Skeletal muscle satellite cell (primary cell): ENCODE results near the gene ZNF598.

Experiments used
- H3K27me3 ChIP-seq: 2 replicates; pipeline ENCODE4 v1.7.0; 2013; ENCODE audit warnings: low read length; ENCODE audit not compliant: control insufficient read depth, insufficient read depth
- H3K36me3 ChIP-seq: 2 replicates; pipeline ENCODE4 v1.7.0; 2013; ENCODE audit warnings: mild to moderate bottlenecking, control low read depth, low read length; ENCODE audit not compliant: insufficient read depth
- H3K4me1 ChIP-seq: 2 replicates; pipeline ENCODE4 v1.7.0; 2013; ENCODE audit warnings: low read length; ENCODE audit not compliant: control insufficient read depth, insufficient read depth
- H3K4me2 ChIP-seq: 2 replicates; pipeline ENCODE4 v1.7.0; 2013; ENCODE audit warnings: mild to moderate bottlenecking, low read length
- H3K4me3 ChIP-seq: 2 replicates; pipeline ENCODE4 v1.7.0; 2013; ENCODE audit warnings: low read length
- H3K9ac ChIP-seq: 2 replicates; pipeline ENCODE4 v1.7.0; 2013; ENCODE audit warnings: mild to moderate bottlenecking, low read depth, low read length, moderate library complexity
- H3K9me3 ChIP-seq: replicated peaks from 2 replicates; pipeline ENCODE4 v1.7.0; 2013; ENCODE audit warnings: mild to moderate bottlenecking, control low read depth, low read length

The ZNF598 gene

GRCh38 chr16:2031081-2031577, 21.5 kb upstream of the ZNF598 start:
- Histone ChIP-seq H3K9ac (no peak overlapping the region), H3K4me2 (no peak overlapping the region), H3K4me3 (no peak overlapping the region), H3K9me3 (no peaks in the 10 kb centered on the region), H3K27me3 (no peaks in the 10 kb centered on the region), H3K36me3 (peaks cover 5% of the 10 kb centered on the region), H3K4me1 (peaks cover 48% of the 10 kb centered on the region)

- Histone ChIP-seq H3K36me3 (peaks cover 4% of the 10 kb centered on the region), H3K9me3 (no peaks in the 10 kb centered on the region), H3K4me3 (no peak overlapping the region), H3K4me2 (no peak overlapping the region), H3K4me1 (peaks cover 37% of the 10 kb centered on the region), H3K27me3 (no peaks in the 10 kb centered on the region), H3K9ac (no peak overlapping the region)
These were observed 20.4 kb upstream of the ZNF598 start for GRCh38 chr16:2030036-2030435.

- H3K9me3 ChIP-seq: no peaks in the 10 kb centered on the region
- H3K4me3 ChIP-seq: no peak overlapping the region
- no peaks in the 10 kb centered on the region for H3K27me3 ChIP-seq
- H3K4me2 ChIP-seq: no peak overlapping the region
- no peak overlapping the region for H3K9ac ChIP-seq
- peaks cover 32% of the 10 kb centered on the region for H3K4me1 ChIP-seq
- peaks cover 4% of the 10 kb centered on the region for H3K36me3 ChIP-seq
These were observed 19.7 kb upstream of the ZNF598 start for GRCh38 chr16:2029350-2029749.

GRCh38 chr16:2028620-2029220, 19.1 kb upstream of the ZNF598 start:
- peaks cover 27% of the 10 kb centered on the region for H3K4me1 ChIP-seq
- H3K36me3 ChIP-seq: peaks cover 4% of the 10 kb centered on the region
- no peaks in the 10 kb centered on the region for H3K9me3 ChIP-seq
- H3K9ac ChIP-seq: no peak overlapping the region
- H3K4me3 ChIP-seq: no peak overlapping the region
- H3K4me2 ChIP-seq: peak overlapping the region; percentile 85
- no peaks in the 10 kb centered on the region for H3K27me3 ChIP-seq

GRCh38 chr16:2028146-2028545, 18.5 kb upstream of the ZNF598 start:
- Histone ChIP-seq H3K4me2 (peak overlapping the region; percentile 85), H3K27me3 (no peaks in the 10 kb centered on the region), H3K36me3 (peaks cover 4% of the 10 kb centered on the region), H3K4me1 (peaks cover 26% of the 10 kb centered on the region), H3K4me3 (peak overlapping the region; percentile 68), H3K9ac (no peak overlapping the region), H3K9me3 (no peaks in the 10 kb centered on the region)

- Histone ChIP-seq H3K4me3 (peak overlapping the region; percentile 68), H3K4me1 (peaks cover 24% of the 10 kb centered on the region), H3K9ac (peak overlapping the region; percentile 51), H3K36me3 (peaks cover 4% of the 10 kb centered on the region), H3K27me3 (no peaks in the 10 kb centered on the region), H3K9me3 (no peaks in the 10 kb centered on the region), H3K4me2 (peak overlapping the region; percentile 85)
These were observed 17.7 kb upstream of the ZNF598 start for GRCh38 chr16:2027024-2028010.

GRCh38 chr16:2026461-2027023, 16.9 kb upstream of the ZNF598 start, which contains the start of gene NHERF2:
Gene NHERF2 (plus strand): TSS chr16:2026902. CDS start chr16:2027006, 104 bp downstream.
- peak within 1 kb of the TSS; percentile 68 for H3K4me3 ChIP-seq
- no peaks in the 10 kb centered on the region for H3K27me3 ChIP-seq
- peak within 1 kb of the TSS; percentile 51 for H3K9ac ChIP-seq

GRCh38 chr16:2025878-2026460, 16.3 kb upstream of the ZNF598 start:
- H3K4me3 ChIP-seq: no peak overlapping the region
- no peaks in the 10 kb centered on the region for H3K9me3 ChIP-seq
- no peaks in the 10 kb centered on the region for H3K27me3 ChIP-seq
- H3K4me1 ChIP-seq: peaks cover 22% of the 10 kb centered on the region
- H3K4me2 ChIP-seq: peak overlapping the region; percentile 72
- H3K9ac ChIP-seq: no peak overlapping the region
- peaks cover 4% of the 10 kb centered on the region for H3K36me3 ChIP-seq

More at GRCh38 chr16:2026461-2027023, 16.9 kb upstream of the ZNF598 start, which contains the start of gene NHERF2:
- Histone ChIP-seq H3K36me3 (peaks cover 4% of the 10 kb centered on the region), H3K4me2 (peak within 1 kb of the TSS; percentile 85), H3K4me1 (peaks cover 22% of the 10 kb centered on the region), H3K9me3 (no peaks in the 10 kb centered on the region)

- Histone ChIP-seq H3K36me3 (peaks cover 3% of the 10 kb centered on the region), H3K9ac (no peak overlapping the region), H3K4me2 (no peak overlapping the region), H3K27me3 (peaks cover 1% of the 10 kb centered on the region), H3K4me3 (no peak overlapping the region), H3K4me1 (peaks cover 29% of the 10 kb centered on the region), H3K9me3 (no peaks in the 10 kb centered on the region)
These were observed 15.6 kb upstream of the ZNF598 start for GRCh38 chr16:2025251-2025650.

GRCh38 chr16:2024032-2024420, 14.4 kb upstream of the ZNF598 start:
- Histone ChIP-seq H3K36me3 (no peaks in the 10 kb centered on the region), H3K4me3 (no peak overlapping the region), H3K27me3 (peaks cover 3% of the 10 kb centered on the region), H3K4me2 (no peak overlapping the region), H3K9ac (no peak overlapping the region), H3K9me3 (no peaks in the 10 kb centered on the region), H3K4me1 (peaks cover 37% of the 10 kb centered on the region)
